B cell (primary cell): ENCODE data around the gene PLEKHA3. TPM values are rescaled to one million over a fixed set of nuclear protein-coding genes. Genes with fewer than 3 reads are reported as not detected.

Experiments used
- ATAC-seq: fragments of 200-7000 bp; cut with Tn5 transposase; one replicate; pipeline ENCODE4 v1.10.0; 2021; ENCODE audit warnings: low read depth, mild to moderate bottlenecking, moderate number of reproducible peaks, moderate library complexity
- CTCF ChIA-PET: fragments of 350-600 bp; sonication (Branson Sonifier 250); formaldehyde crosslinking; loops from one replicate; lab custom pipeline; 2021; ENCODE audit warnings: antibody characterized with exemption, inconsistent platforms; lab: Charles Lee
- POLR2A ChIA-PET: fragments of 350-600 bp; sonication (Branson Sonifier 250); formaldehyde crosslinking; loops from one replicate; lab custom pipeline; 2021; ENCODE audit warnings: antibody characterized with exemption; lab: Charles Lee
- DNase-seq: peaks from one replicate; pipeline ENCODE4 v3.0.0; 2013
- H2AFZ ChIP-seq: 2 replicates; pipeline ENCODE4 v1.6.1; 2012; ENCODE audit warnings: mild to moderate bottlenecking, low read depth, low read length; ENCODE audit not compliant: insufficient read depth, poor library complexity, severe bottlenecking
- H3K27ac ChIP-seq, 2 donors: 1 replicate in 1 of 2; 2 replicates in 1 of 2; pipeline ENCODE4 v1.5.1; 2012 to 2013; ENCODE audit warnings: low read length in 2 of 2, mild to moderate bottlenecking in 2 of 2, moderate library complexity in 1 of 2
- H3K27me3 ChIP-seq, 4 experiments: fragments of 200-600 bp in 1 of 4; sonication (generic) in 1 of 4; replicated peaks in 1 of 4; 1 replicate in 2 of 4; 2 replicates in 2 of 4; pipeline versions ENCODE4 v1.6.1 to v1.7.0; 2013 to 2016; ENCODE audit warnings: low read length in 3 of 4, mild to moderate bottlenecking in 2 of 4, mixed read lengths in 1 of 4, moderate library complexity in 1 of 4; ENCODE audit not compliant: insufficient read depth in 4 of 4, control insufficient read depth in 3 of 4; ENCODE audit errors: control extremely low read depth in 1 of 4
- H3K36me3 ChIP-seq, 2 experiments: replicated peaks in 1 of 2; 1 replicate in 1 of 2; 2 replicates in 1 of 2; pipeline versions ENCODE4 v1.6.1 to v1.7.1; 2013; ENCODE audit warnings: low read length in 1 of 2; ENCODE audit not compliant: insufficient read depth in 2 of 2, control insufficient read depth in 1 of 2; ENCODE audit errors: control extremely low read depth in 1 of 2, extremely low read depth in 1 of 2
- H3K4me1 ChIP-seq, 2 donors: fragments of 200-600 bp in 1 of 2; sonication (generic) in 1 of 2; 1 replicate in 1 of 2; 2 replicates in 1 of 2; pipeline versions ENCODE4 v1.5.1 to v1.6.1; 2013 to 2017; ENCODE audit warnings: low read length in 2 of 2; ENCODE audit not compliant: control insufficient read depth in 2 of 2, insufficient read depth in 2 of 2
- H3K4me2 ChIP-seq: replicated peaks from 2 replicates; pipeline ENCODE3; 2012; ENCODE audit warnings: mild to moderate bottlenecking, low read depth, low read length; ENCODE audit not compliant: poor library complexity, severe bottlenecking
- H3K4me3 ChIP-seq, 5 experiments: fragments of 200-600 bp in 1 of 5; sonication (generic) in 1 of 5; 1 replicate in 3 of 5; 2 replicates in 2 of 5; pipeline versions ENCODE4 v1.5.1 to v1.7.0; 2011 to 2016; ENCODE audit warnings: low read length in 4 of 5, mild to moderate bottlenecking in 4 of 5, low read depth in 2 of 5, control low read depth in 1 of 5, moderate library complexity in 1 of 5; ENCODE audit not compliant: insufficient read depth in 1 of 5; ENCODE audit errors: control extremely low read depth in 1 of 5, extremely low read depth in 1 of 5
- H3K79me2 ChIP-seq: fragments of 200-600 bp; sonication (generic); one replicate; pipeline ENCODE4 v1.6.0; 2016; ENCODE audit warnings: low read length; ENCODE audit not compliant: control insufficient read depth, insufficient read depth
- H3K9ac ChIP-seq: fragments of 200-600 bp; sonication (generic); 2 replicates; pipeline ENCODE4 v1.6.1; 2017; ENCODE audit warnings: mild to moderate bottlenecking, low read length, moderate library complexity
- H3K9me3 ChIP-seq, 3 donors: one replicate each; pipeline versions ENCODE4 v1.6.1 to v1.7.1; 2013; ENCODE audit warnings: low read length in 2 of 3; ENCODE audit not compliant: control insufficient read depth in 2 of 3, insufficient read depth in 1 of 3; ENCODE audit errors: control extremely low read depth in 1 of 3
- H4K20me1 ChIP-seq: 2 replicates; pipeline ENCODE4 v1.6.0; 2012; ENCODE audit warnings: mild to moderate bottlenecking, low read length; ENCODE audit not compliant: insufficient read depth, control insufficient read depth, poor library complexity, severe bottlenecking
- H3K27ac Mint-ChIP-seq: one replicate; pipeline ENCODE4 v1.8.0; 2021; ENCODE audit warnings: mixed read lengths
- H3K27me3 Mint-ChIP-seq: one replicate; pipeline ENCODE4 v1.8.0; 2021; ENCODE audit warnings: mixed read lengths
- H3K4me1 Mint-ChIP-seq: one replicate; pipeline ENCODE4 v1.8.0; 2021; ENCODE audit warnings: mixed read lengths
- H3K4me3 Mint-ChIP-seq: one replicate; pipeline ENCODE4 v1.8.0; 2021; ENCODE audit warnings: mixed read lengths
- H3K9me3 Mint-ChIP-seq: one replicate; pipeline ENCODE4 v1.8.0; 2022; ENCODE audit warnings: mixed read lengths; ENCODE audit not compliant: insufficient read depth
- CTCF ChIP-seq: fragments of 200-600 bp; IDR thresholded peaks from one replicate; pipeline ENCODE4 v1.8.0; 2022; ENCODE audit warnings: antibody characterized with exemption, mild to moderate bottlenecking
- EZH2 ChIP-seq: IDR thresholded peaks from 2 replicates; pipeline ENCODE4 v1.6.1; 2012; ENCODE audit warnings: borderline replicate concordance, low read depth, mild to moderate bottlenecking, moderate library complexity, low read length; ENCODE audit not compliant: insufficient read depth, poor library complexity, severe bottlenecking
- WGBS: methylation state at CpG from one replicate; pipeline ENCODE4 v1.1.5; 2013; ENCODE audit warnings: missing lambda C conversion rate; ENCODE audit not compliant: insufficient coverage; 5-methylcytosine and 5-hydroxymethylcytosine counted together
- intact Hi-C: fragments of 100-400 bp; cut with micrococcal nuclease; formaldehyde crosslinking; loops from one replicate; pipeline ENCODE4 v1.10.0; 2022
- polyA plus RNA-seq: library from polyadenylated mRNA; depleted of rRNA; stranded (reverse); fragments of >200 nt; gene quantifications from 2 replicates; pipeline ENCODE4 v1.2.3, GENCODE V29; 2012
- total RNA-seq, 2 donors: library from RNA; stranded (reverse); fragments of 120-200 nt in 1 of 2; gene quantifications; 1 replicate in 1 of 2; 2 replicates in 1 of 2; pipeline versions ENCODE4 v1.2.3 to v1.2.4, GENCODE V29; 2013 to 2022

PLEKHA3 gene
- total and polyA plus RNA-seq, 2 donors (not counting 1 experiment from before 2014, with no cell fraction given) = 4.8 to 29.3 TPM

GRCh38 chr2:178531168-178531567 lies 50.9 kb downstream of the PLEKHA3 start:
- CTCF ChIA-PET = interaction anchor here (1.1 kb wide), 1 partner anchor 9 kb away, joined by 5 read pairs; no protein-coding TSS in a partner anchor
- Mint-ChIP-seq H3K4me1 (peaks cover 33% of the 10 kb centered on the region), H3K4me3 (peak overlapping the region; percentile 85), H3K27ac (peak overlapping the region; percentile 87), H3K27me3 (no peaks in the 10 kb centered on the region), H3K9me3 (no peaks in the 10 kb centered on the region)
- POLR2A ChIA-PET = interaction anchor here (1.1 kb wide), 1 partner anchor 9 kb away, joined by 3 read pairs; no protein-coding TSS in a partner anchor
- H3K27ac ChIP-seq = peak overlapping the region; percentile 57 to 73
- peak overlapping the region in 4 of 5 experiments; percentile 3 to 36 (median 11) for H3K4me3 ChIP-seq
- H2AFZ ChIP-seq = peak overlapping the region; percentile 21
- TF ChIP-seq EZH2 = no peak
- TF ChIP-seq CTCF = no peak
- ATAC-seq (peak; percentile 19), DNase-seq (no peak)
- H3K9me3 ChIP-seq = no peaks in the 10 kb centered on the region
- peaks cover 10 to 26% of the 10 kb centered on the region in 2 donors for H3K4me1 ChIP-seq
- peak overlapping the region; percentile 43 for H3K4me2 ChIP-seq
- WGBS = 87% methylated on average over 11 of the region's 12 CpGs
- intact Hi-C loops = loop anchor here (2.0 kb wide), 2 partner anchors 52 to 80 kb away; partner anchors contain the start of genes FKBP7, PJVK and PRKRA
- H3K27me3 ChIP-seq = no peaks in the 10 kb centered on the region
- H3K9ac ChIP-seq = peak overlapping the region; percentile 38
- H3K36me3 ChIP-seq = peaks cover 1 to 39% of the 10 kb centered on the region in 2 experiments
- no peaks in the 10 kb centered on the region for H4K20me1 ChIP-seq
- H3K79me2 ChIP-seq = peaks cover 55% of the 10 kb centered on the region

GRCh38 chr2:178536037-178536436 lies 55.8 kb downstream of the PLEKHA3 start:
- ChIA-PET CTCF (no interaction called here), POLR2A (no interaction called here)
- Histone ChIP-seq H3K79me2 (peaks cover 37% of the 10 kb centered on the region), H3K9ac (no peak overlapping the region), H3K4me2 (no peak overlapping the region), H3K4me1 (peaks cover 0 to 8% of the 10 kb centered on the region in 2 donors), H2AFZ (no peak overlapping the region), H3K27ac (no peak overlapping the region), H3K36me3 (peaks cover 9 to 62% of the 10 kb centered on the region in 2 experiments), H3K4me3 (no peak overlapping the region), H3K27me3 (no peaks in the 10 kb centered on the region), H3K9me3 (no peaks in the 10 kb centered on the region), H4K20me1 (no peaks in the 10 kb centered on the region)
- Mint-ChIP-seq H3K27me3 (no peaks in the 10 kb centered on the region), H3K4me3 (no peak overlapping the region), H3K27ac (peak overlapping the region; percentile 38), H3K9me3 (no peaks in the 10 kb centered on the region), H3K4me1 (peaks cover 13% of the 10 kb centered on the region)
- ATAC-seq (peak; percentile 45), DNase-seq (no peak)
- WGBS = 93% methylated on average over 3 of the region's 4 CpGs
- intact Hi-C loops = no loop called here
- TF ChIP-seq EZH2 = no peak
